Stimulated activated CD4-positive, alpha-beta T cell treated with anti-CD3 and anti-CD28 coated beads, Interleukin-2, amount 100 ng/mL, for 24 hours (primary cell): ENCODE measurements around the gene KMT2E.
"Not testable (repeated sequence)": the region's sequence is repeated elsewhere in the genome, so short reads cannot be mapped to it uniquely, and the experiment has no call there.

Experiments
- DNase-seq, 2 donors: peaks; one replicate each; pipeline ENCODE4 v3.0.0-alpha.2; 2020

The KMT2E gene, protein sequence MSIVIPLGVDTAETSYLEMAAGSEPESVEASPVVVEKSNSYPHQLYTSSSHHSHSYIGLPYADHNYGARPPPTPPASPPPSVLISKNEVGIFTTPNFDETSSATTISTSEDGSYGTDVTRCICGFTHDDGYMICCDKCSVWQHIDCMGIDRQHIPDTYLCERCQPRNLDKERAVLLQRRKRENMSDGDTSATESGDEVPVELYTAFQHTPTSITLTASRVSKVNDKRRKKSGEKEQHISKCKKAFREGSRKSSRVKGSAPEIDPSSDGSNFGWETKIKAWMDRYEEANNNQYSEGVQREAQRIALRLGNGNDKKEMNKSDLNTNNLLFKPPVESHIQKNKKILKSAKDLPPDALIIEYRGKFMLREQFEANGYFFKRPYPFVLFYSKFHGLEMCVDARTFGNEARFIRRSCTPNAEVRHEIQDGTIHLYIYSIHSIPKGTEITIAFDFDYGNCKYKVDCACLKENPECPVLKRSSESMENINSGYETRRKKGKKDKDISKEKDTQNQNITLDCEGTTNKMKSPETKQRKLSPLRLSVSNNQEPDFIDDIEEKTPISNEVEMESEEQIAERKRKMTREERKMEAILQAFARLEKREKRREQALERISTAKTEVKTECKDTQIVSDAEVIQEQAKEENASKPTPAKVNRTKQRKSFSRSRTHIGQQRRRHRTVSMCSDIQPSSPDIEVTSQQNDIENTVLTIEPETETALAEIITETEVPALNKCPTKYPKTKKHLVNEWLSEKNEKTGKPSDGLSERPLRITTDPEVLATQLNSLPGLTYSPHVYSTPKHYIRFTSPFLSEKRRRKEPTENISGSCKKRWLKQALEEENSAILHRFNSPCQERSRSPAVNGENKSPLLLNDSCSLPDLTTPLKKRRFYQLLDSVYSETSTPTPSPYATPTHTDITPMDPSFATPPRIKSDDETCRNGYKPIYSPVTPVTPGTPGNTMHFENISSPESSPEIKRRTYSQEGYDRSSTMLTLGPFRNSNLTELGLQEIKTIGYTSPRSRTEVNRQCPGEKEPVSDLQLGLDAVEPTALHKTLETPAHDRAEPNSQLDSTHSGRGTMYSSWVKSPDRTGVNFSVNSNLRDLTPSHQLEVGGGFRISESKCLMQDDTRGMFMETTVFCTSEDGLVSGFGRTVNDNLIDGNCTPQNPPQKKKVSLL (N-terminal part only)

DNA sequence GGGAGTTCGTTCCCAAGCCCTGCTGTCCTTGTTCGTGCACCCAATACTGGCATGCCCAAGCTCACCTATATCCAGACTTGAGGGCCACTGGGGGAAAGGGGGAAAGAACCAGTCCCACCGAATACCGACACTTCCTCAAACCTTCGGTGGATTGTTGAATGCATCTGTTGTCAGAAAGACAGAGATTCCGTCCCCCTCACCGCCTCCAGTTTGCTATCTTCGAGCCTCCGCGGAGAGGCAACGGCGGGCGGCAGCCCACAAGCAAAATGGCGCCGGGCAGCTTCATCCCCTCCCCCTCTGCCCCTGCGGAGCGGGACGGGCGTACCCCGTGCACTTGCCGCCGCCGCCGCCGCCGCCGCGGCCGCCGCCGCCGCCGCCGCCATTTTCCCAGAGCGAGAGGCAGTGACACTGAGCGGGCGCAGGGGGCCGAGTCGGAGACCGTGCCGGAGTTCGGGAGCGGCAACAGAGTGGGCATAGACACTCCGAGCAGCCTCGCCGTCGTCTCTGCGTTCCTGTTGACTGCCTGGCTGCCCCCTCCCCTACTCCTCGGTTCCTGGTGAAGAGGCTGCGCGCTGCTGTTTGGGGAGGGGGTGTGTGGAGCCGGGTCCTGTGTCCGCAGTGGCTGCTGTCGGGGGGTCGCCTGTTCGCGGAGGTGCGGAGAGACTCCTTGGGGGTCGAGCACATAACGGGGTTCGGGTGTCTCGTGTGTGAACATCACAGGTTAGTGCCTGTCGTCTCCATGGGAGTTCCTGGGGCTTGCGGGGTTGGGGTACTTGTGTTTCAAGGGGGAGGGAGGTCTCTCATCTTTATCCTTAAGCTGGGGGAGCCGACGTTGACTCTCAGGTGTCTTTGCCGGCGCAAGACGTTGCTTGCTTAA, at the start of gene KMT2E:
Gene KMT2E, plus strand, starts transcription at position 390 of the 877 bp plus-strand sequence. CDS start 26,748 bp downstream, outside the sequence.
- peak; percentile 90 to 92 for DNase-seq

DNA sequence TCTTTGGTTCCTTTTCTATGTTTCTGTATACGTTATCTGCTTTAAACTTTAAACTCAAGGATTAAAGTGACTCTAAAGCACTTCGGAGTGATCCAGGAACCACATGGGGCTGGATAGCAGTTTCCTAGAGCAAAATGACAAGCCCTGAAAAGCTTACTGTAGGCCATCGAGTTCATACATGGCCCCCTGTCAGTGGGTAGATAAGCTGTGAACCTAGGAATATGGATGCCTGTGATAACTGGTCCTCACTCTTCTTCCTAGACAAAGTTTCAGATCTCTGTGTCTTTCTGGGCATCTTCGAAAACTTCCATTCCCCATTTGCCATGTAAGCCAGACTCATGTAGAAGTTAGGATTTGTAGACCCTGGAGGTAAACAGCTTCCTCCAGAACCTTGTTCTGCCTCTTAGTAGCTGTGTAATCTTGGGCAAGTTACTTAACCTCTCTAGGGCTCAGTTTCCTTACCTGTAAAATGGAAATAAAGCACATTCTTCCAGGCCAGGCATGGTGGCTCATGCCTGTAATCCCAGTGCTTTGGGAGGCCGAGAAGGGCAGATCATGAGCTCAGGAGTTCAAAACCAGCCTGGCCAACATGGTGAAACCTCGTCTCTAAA, 49.3 kb upstream of the KMT2E start:
- no peak for DNase-seq

DNA sequence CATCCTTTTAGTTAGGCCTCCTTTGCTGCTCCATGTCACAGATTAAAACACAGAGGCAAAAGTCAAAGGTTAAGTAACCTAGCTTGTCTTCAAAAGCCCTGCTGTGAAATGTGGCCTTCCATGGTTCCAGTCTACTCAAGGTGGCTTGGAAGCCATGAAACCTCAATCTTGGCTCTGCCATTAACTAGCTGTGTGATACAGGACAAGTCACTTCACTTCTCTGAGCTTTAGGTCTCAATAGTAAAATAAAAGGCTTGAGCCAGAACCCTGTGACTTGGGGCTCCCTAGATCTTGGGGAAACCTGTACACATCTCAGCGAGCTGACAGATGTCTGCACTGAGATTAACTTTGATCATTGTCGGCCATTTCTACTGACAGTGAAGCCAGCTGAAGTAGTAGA, 48.0 kb upstream of the KMT2E start:
- no peak for DNase-seq

DNA sequence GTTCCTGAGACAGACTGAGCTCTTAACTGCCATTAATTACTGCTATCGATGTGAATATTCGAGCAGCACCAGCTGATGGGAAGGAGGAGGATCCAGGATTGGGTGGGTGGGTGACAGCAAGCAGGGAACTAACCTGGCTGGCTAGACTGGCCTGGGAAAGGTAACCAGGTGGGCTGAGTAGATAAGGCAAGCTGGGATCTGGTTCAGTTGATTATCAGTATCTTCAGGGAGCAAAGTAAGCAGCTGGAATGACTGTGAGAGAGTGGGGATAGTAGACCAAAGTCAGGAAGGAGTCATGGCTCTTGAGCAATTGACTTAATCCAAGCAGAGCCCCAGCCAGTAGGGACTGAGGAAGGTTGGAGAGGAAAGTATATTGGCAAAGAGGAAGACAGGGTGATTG, 46.9 kb upstream of the KMT2E start:
- no peak for DNase-seq

DNA sequence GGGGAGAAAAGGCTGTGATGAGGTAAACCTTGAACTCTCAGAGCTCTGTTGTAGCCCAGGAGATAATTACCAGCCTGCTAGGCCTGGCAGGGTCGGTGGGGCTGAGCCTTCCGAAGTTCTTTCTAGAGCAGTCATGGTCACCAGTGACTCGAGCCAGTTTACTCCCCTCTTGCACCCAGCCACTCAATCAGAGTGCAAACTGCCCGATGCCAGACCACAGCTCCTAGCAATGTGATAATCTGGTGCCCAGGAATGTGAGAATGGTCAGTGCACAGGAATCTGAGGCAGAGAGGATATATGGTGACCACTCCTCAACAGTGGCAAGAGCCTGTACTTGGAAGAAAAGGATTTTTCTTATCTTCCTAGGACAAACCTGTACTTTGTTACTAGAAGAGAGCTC, 46.4 kb upstream of the KMT2E start:
- no peak for DNase-seq

DNA sequence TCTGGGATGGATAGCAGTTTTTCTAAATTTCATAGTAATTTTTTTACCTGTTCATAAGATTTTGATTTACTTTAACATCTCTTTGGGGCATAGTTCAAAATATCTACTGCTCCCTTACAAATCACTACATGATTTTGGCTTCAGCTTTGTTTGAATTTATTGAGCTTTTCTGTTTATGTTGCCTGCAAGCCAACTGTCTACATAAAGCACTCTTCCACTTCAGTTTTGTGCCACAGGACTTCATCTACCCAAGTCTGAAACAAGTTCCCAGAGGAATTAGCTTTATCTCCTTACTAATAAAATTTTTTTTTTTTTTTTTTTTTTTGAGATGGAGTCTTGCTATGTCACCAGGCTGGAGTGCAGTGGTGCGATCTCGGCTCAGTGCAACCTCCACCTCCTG, 45.4 kb upstream of the KMT2E start:
- no peak for DNase-seq

DNA sequence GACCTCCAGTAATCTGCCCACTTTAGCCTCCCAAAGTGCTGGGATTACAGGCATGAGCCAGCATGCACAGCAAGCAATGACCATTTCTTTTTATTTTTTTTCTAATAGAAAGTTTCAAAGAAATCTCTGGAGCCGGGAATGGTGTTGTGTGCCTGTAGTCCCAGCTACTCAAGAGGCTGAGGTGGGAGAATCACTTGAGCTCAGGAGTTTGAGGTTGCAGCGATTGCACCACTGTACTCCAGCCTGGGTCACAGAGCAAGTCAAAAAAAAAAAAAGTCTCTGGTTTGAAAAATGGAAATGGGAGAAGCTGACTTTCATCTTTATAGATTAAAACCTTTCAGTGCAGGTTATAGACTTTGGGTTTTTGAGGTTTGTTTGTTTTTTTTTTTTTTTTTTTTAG, 44.8 kb upstream of the KMT2E start:
- no peak for DNase-seq

DNA sequence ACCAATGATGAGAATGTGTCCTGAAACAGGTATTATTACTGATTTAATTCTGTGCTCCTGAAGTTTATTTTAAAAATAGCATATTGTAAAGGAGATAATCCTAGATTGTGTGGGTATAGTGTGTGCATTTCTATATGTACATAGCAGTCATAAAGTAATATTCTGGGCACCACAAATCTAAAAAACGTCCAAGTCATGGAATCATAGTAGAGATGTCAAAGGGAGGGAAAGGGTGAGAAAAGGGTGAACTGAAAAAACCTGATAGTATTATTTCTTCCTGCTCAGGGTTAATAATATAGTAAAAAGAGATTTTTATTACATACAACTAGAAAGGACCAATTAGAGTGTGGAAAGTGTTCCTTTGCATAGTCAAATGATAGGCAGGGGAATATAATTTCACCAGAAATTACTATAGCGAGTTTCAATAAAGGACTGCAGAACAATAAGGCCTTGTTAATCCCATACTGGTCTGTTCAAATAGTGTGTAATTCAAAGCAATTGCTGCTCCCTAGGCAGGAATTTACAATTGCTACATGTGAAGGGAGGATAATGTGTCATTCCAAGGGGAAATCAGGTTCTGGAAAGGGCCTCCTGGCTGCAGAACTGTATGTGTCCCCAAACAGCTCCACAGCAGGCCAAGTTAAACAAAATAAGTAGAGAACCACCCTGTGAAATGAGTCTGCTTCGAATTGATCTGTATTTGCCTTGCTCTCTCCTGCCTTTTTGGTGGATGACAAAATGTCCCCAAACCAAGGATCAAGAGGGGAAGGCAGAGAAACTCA, 42.5 kb upstream of the KMT2E start:
- DNase-seq, result no peak

DNA sequence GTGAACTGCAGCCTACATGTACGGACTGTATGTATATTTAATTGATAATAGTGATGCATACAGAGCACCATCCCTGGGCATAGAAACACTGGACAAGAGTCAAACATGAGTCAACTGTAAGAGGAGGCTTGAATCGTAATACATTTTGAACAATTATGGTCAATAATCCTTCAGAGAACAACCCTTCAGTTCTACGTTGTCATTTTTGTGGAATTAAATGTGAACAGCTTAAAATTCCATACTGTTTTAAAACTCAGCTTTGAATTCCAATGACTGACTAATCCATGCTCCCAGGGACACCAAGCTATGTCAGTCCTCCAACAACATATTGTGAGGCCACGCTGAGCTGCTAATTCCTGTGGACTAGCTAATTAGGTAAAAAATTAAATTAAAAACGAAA, 41.5 kb upstream of the KMT2E start:
- no peak for DNase-seq

DNA sequence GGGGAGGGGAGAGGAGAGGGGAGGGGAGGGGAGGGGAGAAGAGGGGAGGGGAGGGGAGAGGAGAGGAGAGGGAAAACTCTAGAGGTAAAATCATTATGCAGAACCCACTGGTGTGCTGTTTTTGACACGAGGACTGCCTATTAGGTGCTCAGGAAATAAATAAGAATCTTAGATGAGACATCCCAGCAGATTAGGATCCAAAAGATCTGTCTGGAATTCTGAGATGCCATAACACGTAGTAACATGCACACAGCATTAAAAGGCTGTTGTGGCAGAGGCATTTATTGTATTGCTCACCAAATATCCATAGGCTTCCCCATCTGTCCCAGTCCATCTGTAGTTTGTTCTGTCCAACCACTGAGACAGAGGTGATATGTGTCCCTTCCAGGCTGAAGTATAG, 40.8 kb upstream of the KMT2E start:
- DNase-seq, result no peak

DNA sequence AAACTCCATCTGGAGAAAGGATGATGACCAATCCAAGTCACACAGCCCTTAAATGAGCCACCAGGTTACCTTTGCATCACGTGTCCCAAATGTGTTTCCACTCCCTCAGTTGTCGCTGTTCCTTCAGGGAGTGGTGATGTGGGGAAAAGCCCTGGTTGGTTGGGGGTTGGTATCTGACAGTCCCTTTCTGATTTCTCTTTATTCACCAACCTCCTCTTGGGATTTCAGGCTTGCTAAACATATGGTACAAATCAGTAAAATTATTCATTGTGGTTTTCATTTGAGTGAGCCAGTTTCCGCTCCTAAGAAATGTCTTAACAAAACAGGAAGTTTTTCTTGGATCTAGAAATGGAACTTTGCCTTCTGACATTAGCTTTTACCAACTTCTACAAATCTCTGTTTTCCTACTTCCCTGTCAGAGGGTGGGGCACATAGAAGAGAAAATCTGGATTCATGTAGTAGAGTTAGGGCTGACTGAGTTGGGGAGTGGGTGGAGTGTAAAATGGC, 40.0 kb upstream of the KMT2E start:
- DNase-seq, result no peak

DNA sequence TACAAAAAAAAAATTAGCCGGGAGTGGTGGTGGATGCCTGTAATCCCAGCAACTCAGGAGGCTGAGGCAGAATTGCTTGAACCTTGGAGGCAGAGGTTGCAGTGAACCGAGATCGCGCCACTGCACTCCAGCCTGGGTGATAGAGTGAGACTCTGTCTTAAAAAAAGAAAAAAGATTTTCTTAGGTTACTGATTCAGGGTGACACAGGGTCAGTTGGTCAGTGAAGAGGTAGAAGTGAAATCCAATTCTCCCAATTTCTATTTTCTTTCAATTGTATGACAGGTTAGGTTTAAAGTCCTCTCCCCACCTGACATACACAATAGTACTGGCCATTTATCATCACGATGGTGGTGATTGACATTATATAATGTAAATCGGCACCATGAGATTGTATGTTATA, 38.5 kb upstream of the KMT2E start:
- not testable (repeated sequence) for DNase-seq

DNA sequence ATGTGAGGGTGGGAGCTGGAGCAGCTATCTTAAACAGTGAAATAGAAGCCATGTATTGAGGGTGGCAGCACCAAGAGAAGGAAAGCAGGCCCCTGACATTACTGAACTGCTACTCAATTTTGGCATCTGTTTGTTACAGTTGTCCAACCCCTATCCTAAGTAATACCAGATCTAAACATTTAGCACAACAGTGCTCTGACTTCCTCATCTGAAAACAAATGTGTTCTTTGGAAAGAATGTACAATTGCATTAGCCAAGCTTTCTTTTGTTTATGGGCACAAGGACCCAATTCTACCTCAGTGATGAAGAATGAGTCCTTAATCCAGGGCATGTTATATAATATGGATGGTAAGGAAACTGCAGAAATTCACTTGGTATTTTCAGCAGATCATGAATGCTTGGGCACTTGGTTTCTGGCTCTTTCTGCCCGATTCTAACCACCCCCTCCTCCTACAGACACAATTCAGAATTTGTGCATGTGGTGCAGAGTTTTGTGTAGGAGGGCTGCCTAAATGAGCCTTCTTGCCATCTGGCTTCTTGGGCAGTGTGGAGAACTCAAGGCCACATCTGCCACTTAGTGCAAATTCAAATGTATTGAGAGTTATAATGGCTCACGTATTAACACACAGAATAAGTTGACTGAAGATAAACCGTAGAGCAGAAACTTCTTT, 36.9 kb upstream of the KMT2E start:
- no peak for DNase-seq

DNA sequence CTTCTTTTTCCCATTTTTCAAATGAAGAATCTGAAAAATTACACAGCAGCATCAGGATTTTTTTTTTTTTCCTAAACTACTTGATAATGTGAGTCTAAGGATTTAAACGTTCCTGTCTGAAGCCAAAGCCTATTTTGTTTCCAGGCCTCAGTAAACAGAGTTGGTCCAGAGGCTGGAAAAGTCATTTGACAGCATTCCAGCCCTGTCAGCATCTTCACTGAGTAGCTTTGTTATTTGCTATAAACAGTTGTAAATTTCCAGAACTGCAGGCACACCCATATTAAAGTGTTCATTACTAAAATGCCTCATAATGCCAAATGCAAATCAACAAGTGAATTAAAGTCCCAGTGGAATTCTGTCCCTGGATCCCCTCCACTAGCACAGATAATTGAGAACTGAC, 35.5 kb upstream of the KMT2E start:
- DNase-seq, result no peak

DNA sequence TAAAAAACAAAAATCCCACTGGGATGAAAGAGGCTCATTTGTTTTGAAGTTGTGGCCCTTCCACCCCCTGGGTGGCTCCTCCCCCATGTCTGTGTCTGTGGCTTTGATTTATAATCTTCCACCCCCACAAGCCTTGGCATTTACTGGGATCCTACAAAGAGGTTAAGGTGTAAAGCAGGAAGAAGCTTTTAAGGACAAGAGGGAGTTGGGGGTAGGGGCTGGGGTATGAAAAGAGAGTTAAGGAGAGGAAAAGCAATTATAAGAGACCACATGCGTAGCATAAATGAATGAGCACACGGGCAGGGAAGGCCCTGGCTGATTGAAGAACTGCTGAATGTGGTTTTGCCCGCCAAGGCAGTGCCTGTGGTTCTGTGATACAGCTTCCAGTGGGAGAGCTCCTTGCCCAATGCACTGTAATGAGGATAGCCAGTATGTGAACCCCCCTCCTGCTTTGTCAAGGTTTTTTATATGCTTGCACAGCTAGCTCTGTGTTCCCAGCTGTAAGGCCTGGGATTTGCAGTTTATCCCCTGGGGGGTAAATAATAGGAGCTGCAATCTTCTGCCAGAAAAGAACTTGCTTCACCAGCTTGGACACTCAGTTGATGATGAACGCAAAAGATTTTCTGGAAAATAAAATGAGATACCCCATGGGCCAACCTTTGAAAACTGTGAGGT, 34.7 kb upstream of the KMT2E start:
- no peak for DNase-seq

DNA sequence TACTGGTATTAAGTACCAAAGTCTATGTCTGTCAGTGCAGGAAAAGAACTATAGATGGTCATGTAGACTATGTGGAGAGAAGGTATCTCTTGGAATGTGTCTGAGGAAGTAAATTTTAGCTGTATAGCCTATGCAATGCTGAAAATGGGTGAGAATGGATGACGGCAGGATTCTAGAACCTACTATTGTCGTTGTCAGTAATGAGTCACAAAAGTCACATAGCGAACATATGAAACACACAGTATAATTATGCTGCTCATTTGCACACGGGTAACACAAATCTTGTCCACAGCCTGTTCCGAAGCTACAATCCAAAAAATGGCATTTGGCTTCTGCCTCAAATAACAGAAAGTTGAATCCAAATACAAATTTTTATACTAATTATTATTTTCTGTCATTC, 33.6 kb upstream of the KMT2E start:
- DNase-seq, result no peak

DNA sequence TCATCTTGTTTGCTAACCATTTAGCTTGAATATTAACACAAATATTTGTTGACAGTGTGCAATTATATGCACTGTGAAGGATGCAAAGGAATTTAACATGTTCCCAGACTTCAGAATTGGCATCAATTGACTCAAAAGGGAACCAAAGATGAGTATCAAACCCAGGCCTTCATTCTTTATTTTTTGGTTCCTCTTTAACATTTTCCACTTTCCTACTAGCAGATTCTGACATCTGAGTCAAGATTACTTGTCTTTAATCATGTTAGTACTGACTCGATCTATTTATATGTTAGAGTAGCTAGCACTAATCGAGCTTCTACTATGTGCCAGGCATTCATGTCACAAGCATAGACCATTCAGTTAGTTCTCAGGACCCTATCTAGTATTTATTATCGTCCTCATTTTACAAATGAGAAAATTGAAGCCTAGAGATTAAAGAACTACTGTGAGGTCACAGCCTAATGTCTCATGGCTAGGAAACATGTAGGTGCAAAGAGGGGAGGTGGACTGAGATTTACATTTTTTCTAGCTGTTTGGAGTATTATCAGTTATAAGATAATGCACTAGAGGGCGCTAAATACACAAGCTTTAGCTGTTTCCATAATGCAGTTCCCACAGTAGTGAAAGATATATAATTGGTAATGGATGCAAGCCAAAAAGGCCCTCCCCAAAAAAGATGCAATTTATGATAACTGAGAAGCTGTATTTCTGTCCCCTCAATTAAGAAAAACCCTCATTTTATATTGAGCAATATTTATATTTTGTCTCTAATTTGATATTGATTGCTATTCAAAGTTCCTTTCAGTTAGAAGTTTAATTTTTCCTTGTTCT, 32.9 kb upstream of the KMT2E start:
- DNase-seq, result no peak

DNA sequence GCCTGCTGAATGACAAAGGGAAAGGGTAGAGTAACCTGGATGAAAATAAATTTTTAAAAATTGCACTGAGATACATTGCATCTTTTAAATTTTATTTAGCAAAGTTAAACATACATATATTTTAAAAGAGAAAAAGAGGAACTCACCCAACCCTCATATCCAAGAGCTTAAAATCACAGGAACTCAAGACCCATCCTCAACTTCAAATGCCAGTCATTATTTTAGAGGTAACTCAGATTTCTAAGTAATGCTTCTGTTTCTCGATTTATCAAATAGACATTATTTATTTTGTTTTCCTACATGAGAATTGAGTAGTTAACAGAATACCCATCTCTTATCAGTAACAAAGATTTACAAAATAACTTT, 32.4 kb upstream of the KMT2E start:
- DNase-seq, result no peak
